NCI-H128 (cell line): ENCODE results near the gene TDRD1.

ENCODE experiments used
- DNase-seq: peaks from one replicate; lab custom pipeline; 2025; ENCODE audit not compliant: unreplicated experiment; lab: John Stamatoyannopoulos, UW

Gene TDRD1

DNA sequence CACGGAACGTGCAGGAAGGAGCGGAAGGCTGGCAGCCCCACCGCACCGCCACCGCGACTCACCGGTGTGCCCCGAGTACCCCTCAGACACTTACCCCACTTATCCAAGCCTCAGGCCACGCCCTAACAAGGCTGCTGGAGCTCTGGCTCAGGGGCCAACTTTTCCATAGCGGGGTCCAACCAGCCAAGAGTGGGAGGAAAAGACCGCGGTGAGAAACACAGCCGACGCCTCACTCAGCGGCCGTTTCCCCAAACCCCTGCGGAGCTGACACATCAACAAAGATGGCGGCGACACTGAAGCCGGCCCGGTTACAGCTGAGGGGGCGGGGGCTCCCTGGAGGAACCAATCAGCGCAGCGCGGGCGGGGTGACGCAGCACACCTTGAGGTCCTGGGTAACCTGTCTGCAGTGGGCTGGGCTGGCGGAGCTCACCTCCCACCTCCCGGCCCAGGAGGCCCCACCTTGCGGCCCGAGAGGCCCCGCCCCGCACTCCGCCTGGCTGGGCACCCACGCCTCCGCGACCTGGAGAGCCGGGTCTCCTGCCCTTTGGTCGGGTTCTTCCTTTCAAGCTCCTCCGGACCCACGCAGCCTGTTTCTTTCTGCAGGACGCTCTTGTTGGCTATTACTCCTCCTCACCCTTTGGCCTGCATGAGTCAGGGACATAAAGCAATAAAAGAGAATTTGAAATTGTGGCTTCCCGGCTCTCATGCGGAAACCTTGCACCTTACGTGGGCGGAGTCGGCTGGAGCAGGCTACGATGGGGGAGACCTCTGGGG lies 5.0 kb upstream of the TDRD1 start, which contains the start of gene CCDC186:
TSS of gene CCDC186 (minus strand) at position 283 of the 774 bp plus-strand sequence. CDS start 10,935 bp downstream, outside the sequence.
- peak; percentile 81 for DNase-seq

- no peak for DNase-seq
Measured at GRCh38 chr10:114174695-114175188, 4.4 kb upstream of the TDRD1 start.

DNA sequence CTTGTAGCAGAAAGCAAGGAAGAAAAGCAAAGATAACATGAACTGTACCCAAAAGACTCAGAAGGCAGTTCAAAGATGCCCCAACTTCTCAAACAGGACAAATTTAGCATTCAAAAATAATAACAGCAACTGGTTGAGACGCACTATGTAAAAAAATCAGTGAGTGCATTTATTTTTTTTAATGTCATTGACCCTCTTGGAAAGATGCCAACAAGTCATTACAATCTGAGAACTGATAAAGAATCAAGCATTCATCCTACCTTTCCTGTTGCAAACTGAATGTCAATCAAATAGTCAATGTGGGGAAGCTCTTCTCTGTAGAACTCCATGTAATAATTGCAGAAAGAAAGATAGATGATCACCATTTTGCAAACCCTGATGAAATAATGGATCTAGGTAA lies 3.5 kb upstream of the TDRD1 start:
- no peak for DNase-seq

- no peak for DNase-seq
Measured at GRCh38 chr10:114176511-114176910, 2.6 kb upstream of the TDRD1 start.

- DNase-seq = no peak
Measured at GRCh38 chr10:114179747-114180146, 594 bp downstream of the TDRD1 start.

DNA sequence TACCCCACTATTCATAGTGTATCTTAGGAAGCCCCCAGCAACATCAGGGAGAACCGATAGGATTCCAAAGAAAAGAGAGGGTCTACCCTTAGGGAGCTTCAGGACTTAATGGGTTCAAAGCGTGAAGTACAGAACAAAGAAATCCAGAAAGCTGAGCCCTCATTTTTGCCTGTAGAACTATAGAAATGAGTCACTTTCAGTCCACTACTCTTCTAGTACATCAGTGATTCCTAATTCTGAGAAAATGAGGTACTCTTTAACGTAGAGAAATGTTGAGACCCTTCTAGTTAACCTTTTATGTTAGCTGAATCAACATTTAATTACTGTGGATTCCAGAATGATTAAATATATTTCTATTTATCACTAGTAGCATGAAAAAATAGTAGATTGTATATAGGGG lies 1.8 kb downstream of the TDRD1 start:
- no peak for DNase-seq

GRCh38 chr10:114181971-114182370 lies 2.8 kb downstream of the TDRD1 start:
- DNase-seq = no peak

- DNase-seq = no peak
Measured at GRCh38 chr10:114183563-114183962, 4.4 kb downstream of the TDRD1 start.

GRCh38 chr10:114184276-114184675 lies 5.1 kb downstream of the TDRD1 start:
- DNase-seq = no peak

DNA sequence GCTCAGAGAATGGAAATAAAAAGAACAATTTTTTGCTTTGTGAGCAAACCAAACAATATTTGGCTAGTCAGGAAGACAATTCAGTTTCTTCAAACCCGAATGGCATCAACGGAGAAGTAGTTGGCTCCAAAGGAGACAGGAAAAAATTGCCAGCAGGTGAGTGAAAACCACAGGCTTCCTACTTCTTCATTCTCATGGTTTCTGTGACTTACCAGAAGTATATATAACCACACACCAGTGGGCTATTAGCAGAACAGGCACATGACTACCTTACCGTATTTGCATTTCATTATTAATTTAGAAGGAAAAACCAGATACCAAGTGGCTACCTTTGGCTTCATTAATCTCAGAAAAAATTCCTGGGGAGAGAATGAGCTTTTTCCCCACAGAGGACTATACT lies 8.8 kb downstream of the TDRD1 start:
- DNase-seq = no peak

DNA sequence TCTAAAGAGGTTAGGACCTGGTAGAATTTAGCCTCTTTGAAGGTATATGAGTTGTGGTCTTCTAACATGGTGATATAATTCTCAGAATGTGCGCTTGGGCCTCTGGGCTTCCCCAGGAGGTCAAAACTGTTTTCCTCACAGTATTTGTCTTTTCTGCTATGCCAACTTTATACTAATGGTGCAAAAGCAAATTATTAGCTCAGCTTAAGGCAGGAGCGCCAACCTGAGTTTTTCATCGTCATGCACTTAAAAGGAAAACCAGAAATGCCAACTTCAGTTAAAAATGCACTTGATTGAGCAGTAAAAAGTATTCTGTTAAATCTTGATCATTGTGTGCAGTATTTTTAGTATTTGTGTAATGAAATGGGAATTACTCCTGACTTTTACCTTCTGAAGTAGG lies 9.7 kb downstream of the TDRD1 start:
- DNase-seq = no peak

GRCh38 chr10:114189700-114190099 lies 10.5 kb downstream of the TDRD1 start:
- no peak for DNase-seq

GRCh38 chr10:114195079-114195478 lies 15.9 kb downstream of the TDRD1 start:
- no peak for DNase-seq

DNA sequence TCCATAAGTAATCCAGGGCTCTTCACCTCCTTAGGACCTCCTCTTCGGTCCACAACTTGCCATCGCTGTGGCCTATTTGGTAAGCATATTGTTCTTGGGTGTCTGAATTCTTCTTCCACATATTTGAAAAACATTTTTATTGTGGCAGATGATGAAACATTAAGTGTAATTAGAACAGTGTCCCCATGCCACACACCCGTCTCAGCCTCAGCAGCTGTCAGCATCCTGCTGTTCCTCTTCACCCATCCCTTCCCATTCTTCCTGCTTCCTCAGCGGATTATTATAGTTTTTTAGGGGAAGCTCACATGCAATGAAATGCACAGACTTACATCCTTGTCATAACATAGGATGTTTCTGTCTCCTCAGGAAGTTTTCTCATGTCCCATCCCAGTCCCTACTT lies 20.1 kb downstream of the TDRD1 start:
- DNase-seq = no peak

DNA sequence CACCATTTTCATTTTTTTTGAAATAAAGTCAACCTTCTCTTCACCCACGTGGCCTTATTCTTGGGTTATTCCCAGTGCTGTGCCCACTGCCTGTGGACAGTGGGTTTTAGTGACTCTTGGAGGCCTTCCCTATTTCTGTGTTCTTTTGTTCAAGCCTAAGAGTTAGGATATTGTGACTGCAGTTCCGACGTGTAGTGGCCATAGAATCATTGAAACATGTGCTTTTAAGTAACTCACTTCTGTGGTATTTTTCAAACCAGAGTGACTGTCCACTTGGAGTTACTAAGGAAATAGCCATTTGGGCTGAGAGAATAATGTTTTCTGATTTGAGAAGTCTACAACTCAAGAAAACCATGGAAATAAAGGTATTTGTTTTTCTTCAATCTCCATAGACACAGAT lies 23.7 kb downstream of the TDRD1 start:
- no peak for DNase-seq

- DNase-seq = no peak
Measured at GRCh38 chr10:114206902-114207301, 27.7 kb downstream of the TDRD1 start.

- no peak for DNase-seq
Measured at GRCh38 chr10:114207349-114207748, 28.2 kb downstream of the TDRD1 start.

GRCh38 chr10:114208351-114208750 lies 29.2 kb downstream of the TDRD1 start:
- no peak for DNase-seq

- DNase-seq = no peak
Measured at GRCh38 chr10:114212153-114212552, 33.0 kb downstream of the TDRD1 start.

DNA sequence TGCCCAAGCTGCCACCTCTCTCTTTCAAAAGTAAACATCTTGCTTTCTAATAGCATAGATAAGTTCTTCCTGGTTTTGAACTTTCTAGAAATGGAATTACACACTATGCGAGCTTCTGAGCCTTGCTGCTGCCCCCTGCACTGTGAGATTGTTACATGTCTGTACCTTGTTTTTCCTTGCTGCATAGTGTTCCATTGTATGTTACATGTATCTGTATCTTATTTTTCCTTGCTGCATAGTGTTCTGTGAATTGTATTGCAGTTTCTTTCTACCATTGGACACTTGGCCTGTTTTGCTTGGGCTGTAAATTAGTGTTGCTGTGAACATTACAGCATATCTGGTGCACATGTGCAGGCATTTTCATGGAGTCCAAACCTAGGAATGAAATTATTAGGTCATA lies 35.9 kb downstream of the TDRD1 start:
- DNase-seq = no peak

- no peak for DNase-seq
Measured at GRCh38 chr10:114220281-114220680, 41.1 kb downstream of the TDRD1 start.

DNA sequence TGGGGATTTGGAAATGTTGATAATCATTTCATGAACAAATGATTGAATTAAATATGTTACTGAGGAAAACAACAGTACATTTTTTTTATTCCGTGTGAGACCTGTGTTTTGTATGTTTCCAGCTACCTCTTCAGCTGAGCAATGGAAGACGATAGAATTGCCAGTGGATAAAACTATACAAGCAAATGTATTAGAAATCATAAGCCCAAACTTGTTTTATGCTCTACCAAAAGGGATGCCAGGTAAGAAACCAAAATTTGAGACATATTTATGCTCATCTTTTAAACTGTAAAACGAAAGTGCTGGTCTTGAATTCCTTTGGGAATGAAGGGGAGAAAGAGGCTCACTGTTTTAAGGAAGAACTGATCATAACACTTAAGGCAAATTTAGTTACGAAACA lies 42.1 kb downstream of the TDRD1 start:
- no peak for DNase-seq

DNA sequence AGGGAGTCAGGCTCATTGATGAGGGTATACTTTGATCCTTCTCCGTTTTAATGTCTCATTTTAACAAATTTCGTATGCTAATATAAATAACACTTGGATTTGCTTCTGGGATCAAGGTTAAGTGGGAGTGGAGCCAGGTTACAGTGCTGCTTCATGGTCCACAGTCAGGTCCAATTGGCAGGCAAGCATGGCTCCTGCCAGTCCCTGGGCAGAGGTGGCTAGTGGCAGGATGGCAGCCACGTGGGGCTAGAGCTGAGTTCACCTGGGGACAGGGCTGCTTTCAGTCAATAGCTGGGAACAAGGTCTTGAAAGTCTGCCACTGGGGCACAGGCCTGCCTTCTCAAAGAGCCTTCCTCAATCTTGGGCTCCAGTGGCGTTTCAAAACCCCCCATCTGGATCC lies 43.9 kb downstream of the TDRD1 start:
- no peak for DNase-seq
